ENCODE data around the gene GPALPP1.
A peak's percentile ranks its signal among the peaks of the same experiment; 100 is the strongest.
"Not testable (repeated sequence)": the region's sequence is repeated elsewhere in the genome, so short reads cannot be mapped to it uniquely, and the experiment has no call there.

The GPALPP1 gene

DNA sequence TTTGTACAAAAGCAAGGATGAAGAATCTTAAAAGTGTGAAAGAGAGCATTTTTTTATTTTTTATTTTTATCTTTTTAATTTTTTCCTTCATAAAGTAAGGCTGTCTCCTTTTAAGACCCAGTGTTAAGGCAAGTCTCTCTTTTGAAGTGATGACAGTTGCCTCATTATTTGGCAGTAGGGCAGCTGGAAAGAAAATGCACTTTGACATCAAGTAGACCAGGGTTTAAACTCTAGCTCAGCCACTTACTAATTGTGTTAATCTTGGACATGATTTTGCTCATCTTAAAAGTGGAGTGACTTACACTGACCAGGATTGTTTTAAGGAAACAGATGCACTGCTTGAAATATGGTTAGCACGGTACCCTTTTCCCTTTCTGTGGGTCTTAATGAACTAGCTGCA lies 18.5 kb downstream of the GPALPP1 start:
- DNase-seq: no peak

GRCh38 chr13:45011198-45011597 lies 21.9 kb downstream of the GPALPP1 start:
- DNase-seq: no peak

GRCh38 chr13:45015300-45015699 lies 26.0 kb downstream of the GPALPP1 start:
- DNase-seq: no peak

DNA sequence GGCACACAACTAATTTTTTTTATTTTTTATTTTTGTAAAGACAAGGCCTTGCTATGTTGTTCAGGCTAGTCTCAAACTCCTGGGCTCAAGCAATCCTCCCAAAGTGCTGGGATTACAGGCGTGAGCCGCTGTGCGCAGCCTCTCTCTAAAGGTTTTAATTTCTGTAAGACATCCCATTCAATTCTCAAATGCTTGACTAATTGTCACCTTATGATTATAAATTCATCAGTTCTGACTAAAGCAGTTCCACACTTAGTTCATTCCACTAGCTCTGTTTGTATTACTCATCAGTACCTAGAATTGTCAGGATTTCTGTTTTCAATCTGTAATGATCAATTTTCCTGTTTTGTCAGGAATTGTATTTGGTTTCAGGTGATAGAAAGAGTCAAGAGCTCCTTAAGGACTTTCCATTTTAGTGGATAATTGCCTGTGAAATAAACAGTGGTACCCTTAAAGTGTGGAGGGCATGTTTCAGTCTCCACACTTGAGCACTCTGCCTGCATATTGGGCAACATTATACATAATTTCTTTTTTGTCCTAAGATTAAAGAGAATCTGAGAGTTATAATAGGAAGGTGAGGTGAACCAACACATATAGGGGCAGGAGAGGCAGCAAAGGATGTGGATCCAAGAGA lies 27.6 kb downstream of the GPALPP1 start:
- DNase-seq: no peak

DNA sequence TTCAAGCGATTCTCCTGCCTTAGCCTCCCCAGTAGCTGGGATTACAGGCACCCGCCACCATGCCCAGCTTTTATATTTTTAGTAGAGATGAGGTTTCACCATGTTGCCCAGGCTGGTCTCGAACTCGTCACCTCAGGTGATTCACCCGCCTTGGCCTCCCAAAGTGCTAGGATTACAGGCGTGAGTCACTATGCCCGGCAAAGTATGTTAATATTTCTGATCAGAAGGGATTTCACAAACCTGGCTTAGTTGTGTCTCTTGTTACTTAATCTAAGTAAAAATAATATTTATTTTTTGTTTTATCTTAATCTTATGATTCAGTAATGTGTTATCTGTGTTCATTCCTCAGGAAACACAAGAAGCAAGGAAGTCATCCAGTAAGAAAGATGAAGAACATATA lies 30.6 kb downstream of the GPALPP1 start:
- not testable (repeated sequence) for DNase-seq

DNA sequence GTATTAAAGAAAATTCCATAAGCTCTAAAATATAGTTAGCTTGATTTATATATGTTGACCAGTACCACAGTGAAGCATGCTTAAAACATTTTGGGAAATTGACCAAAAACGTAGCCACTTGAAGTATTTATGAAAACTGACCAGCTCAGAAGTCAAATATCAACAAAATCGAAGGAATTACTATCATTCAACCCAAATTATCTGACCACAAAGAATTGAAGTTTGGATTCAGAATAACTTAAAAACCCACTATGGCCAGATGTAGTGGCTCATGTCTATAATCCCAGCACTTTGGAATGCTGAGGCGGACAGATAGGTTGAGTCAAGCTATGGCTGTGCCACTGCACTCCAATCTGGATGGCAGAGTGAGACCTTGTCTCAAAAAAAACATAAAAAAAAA lies 31.9 kb downstream of the GPALPP1 start:
- no peak for DNase-seq

GRCh38 chr13:45024847-45025246 lies 35.5 kb downstream of the GPALPP1 start:
- no peak for DNase-seq

GRCh38 chr13:45034342-45034741 lies 45.0 kb downstream of the GPALPP1 start:
- no peak for DNase-seq

DNA sequence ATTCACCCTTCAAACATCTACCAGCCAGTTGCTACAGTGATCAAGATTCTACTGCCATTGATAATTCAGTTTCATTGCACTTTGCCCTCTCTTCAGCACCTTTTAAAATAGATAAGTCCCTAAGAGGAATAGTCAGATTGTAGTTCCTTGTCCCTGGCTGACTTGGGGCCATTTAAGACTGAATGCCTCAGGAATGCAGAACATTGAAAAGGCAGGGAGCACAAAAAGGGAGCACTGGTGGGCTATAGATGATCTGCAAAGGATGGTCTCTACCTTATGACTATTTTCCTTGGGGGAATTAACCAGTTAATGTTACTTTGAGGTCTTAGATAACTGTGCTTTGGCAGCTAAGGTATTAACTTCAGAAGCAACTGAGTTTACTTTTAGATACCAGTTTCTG lies 46.9 kb downstream of the GPALPP1 start:
- DNase-seq: no peak

DNA sequence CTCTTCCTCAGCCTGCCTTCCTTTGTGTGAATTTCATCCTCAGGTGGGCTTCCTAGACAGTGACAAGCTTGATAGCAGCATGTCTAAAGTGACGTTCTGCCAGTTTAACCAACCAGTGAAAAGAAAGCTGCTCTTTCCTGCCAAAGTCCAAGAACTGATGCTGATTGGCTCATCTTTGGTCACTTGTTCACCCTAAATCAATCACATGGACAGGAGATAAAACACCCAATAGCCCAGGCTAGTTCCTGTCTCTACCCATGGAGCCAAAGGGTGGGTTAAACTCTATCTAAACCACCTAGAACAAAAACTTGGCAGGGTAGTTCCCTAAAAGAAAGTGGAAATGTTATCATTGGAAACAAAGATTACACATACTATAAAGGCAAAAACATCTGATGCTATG lies 50.8 kb downstream of the GPALPP1 start:
- no peak for DNase-seq

- no peak for DNase-seq
These were observed 51.3 kb downstream of the GPALPP1 start for GRCh38 chr13:45040622-45041021.

DNA sequence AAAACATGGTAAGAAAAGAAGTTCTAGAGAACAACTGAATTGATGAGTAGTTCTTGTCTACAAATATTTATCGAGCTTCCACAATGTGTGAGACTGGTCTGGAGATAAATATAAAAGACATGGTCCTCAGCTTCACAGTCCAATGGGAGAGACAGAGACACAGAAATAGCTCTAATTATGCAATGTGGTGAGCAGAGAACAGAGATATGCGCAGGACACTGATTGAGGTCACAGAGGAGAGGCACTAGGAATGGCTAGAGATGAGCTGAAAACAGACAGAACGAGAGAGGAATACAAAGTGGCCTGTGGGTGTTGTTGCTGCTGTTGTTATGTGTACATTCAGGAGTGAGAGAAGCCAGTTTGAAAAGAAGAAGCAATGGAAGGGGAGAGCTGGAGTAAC lies 53.2 kb downstream of the GPALPP1 start:
- DNase-seq: no peak

DNA sequence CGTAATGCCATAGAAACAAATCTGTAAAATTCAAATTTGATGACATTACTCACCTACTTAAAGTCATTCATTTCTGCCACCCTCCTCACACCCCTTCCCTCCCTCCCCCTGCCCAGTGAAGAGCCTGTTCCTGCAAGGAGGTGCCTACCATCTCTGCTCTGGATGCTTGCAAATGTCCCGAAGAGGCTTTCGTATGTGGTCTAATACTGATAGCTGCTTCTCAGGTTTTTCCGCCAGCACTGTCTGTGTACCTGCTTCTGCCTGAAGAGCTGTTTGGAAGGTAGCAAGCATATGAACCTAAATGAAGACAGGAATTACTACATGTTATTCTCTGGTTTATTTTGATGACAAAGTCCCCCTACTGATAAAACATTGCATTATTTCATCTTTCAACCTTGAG lies 57.1 kb downstream of the GPALPP1 start:
- no peak for DNase-seq

- peak; percentile 85 to 88 for DNase-seq
These were observed 58.3 kb downstream of the GPALPP1 start for GRCh38 chr13:45047394-45048310.

GRCh38 chr13:45048890-45049407 lies 59.6 kb downstream of the GPALPP1 start:
- DNase-seq: no peak

- DNase-seq: no peak
These were observed 60.1 kb downstream of the GPALPP1 start for GRCh38 chr13:45049478-45049877.

DNA sequence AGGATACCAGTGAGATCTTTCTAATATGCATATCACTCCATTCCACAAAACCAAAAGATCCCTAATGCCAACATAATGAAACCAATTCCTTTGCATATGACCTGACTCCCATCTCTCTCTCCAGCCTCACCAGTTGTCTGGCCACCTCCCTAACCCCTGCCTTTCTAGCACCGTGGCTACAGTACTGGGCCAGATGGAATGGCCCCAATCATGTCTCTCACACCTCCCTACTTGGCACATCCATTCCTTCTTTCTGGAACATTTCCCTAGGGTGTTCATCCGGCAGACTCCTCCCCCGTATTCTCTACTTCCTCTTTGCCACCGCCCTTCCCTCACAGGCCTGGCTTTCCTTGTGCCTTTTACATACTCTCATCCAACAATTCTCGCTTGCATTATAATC lies 62.0 kb downstream of the GPALPP1 start:
- DNase-seq: no peak

- peak; percentile 18 to 29 for DNase-seq
These were observed 66.0 kb downstream of the GPALPP1 start for GRCh38 chr13:45055198-45055901.

DNA sequence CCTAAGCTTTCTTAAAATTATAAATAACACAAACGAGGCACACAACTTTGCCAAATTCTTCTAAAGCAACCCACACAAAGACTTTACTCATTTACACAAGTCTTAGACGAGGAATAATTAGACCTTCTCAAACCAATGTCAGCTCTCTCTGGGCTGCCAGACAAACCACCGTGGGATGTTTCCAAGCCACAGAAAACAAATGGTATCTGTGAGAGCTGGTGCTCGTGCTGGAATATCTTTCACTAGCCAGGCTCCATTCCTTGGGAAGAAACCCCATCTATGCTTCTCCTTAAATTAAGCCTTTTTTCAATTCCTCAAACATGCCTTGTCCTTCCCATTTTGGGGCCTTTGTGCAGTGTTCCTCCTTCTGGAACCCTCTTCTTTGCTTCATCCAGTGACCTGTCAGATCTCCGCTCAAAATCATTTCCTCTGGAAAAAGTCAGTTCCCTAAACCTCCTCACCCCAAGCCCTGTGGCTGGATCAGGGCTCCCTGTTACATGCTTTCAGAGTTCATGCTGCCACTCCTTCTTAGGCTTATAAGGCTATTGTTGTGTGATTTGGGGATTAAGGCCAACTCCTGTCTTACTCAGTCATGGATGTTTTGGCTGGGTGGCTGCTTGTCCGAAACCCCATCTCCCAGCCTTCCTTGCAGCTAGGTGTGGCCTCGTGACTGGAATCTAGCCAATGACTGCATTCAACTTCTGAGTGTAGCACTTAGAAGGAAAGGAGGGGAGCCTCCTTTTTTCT lies 66.7 kb downstream of the GPALPP1 start:
- no peak for DNase-seq

DNA sequence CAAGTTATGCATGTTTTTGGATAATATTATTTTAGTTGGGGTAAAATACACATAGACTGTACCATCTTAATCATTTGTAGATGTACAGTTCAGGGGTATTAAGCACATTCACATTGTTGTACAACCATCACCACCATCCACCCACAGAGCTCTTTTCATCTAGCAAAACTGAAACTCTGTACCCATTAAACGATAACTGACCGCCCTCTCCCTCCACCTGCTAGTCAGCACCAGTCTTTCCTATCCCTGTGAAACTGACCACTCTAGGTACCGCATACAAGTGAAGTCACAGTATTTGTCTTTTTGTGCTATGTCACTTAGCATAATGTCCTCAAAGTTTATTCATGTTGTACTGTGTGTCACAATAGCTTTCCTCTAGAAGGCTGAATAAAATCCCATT lies 70.7 kb downstream of the GPALPP1 start:
- no peak for DNase-seq

DNA sequence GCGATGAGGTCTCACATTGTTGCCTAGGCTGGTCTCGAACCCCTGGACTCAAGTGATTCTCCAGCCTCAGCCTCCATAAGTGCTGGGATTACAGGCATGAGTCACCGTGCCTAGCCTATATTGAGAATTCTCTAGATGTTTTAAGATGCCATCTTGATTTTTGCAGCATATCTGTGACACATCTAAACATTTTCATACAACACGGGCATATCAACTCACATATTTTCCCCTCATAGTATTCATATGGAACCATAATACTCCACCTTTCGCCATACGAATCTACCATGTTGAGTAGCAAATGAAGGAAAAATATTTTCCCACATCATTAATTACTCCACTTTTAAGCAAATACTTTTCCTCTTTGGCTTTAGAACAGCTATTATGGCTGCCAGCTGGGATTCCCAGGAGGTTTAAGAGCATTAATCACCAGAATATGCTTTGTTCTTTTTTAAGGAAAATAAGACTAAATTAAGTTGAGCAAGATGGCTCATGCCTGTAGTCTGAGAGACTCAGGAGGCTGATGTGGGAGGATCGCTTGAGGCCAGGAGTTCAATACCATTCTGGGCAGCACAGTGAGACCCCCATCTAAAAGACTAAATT lies 74.0 kb downstream of the GPALPP1 start:
- no peak for DNase-seq

GRCh38 chr13:45063889-45064288 lies 74.6 kb downstream of the GPALPP1 start:
- not testable (repeated sequence) for DNase-seq
